SIG-M5 (cell line): ENCODE data around the gene TSEN34.
"Not testable (repeated sequence)": the region's sequence is repeated elsewhere in the genome, so short reads cannot be mapped to it uniquely, and the experiment has no call there.

Experiments used
- DNase-seq: peaks from one replicate; lab custom pipeline; 2025; lab: John Stamatoyannopoulos, UW

TSEN34 gene

DNA sequence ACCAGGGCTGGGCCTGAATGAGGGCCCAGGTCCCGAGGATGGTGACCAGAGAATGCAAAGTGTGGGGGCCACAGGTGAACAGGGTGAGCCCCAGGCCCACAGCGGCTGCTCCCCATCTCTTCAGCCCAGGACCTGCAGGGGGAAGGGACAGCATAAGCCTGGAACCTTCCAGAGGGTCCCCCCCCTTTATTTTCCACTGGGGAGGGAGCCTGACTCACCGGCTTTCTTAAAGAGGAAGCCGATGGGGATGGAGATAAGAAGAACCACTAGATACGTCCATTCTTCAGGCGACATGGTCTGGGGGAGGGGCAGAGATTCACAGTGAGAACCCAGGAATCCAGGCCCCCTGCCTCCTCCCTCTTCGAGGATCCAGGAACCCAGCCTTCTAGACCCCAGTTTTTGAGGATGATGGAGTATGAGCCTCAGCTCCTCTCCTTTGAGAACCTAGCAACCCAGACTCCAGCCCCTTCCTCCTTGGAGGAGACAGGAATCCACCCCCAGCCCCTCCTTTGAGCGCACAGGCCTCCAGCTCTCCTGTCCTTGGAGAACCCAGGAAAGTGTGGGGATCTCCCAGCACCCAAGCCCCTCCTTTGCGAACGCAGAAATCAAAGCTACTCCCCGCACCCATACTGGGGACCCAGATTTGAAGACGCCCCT, 2.8 kb upstream of the TSEN34 start:
- peak; percentile 43 for DNase-seq

- no peak for DNase-seq
Observed at GRCh38 chr19:54189145-54189734, 1.9 kb upstream of the TSEN34 start, which contains the start of gene MBOAT7. Gene MBOAT7 (minus strand): TSS chr19:54189580. CDS start chr19:54188508, 1,072 bp downstream.

DNA sequence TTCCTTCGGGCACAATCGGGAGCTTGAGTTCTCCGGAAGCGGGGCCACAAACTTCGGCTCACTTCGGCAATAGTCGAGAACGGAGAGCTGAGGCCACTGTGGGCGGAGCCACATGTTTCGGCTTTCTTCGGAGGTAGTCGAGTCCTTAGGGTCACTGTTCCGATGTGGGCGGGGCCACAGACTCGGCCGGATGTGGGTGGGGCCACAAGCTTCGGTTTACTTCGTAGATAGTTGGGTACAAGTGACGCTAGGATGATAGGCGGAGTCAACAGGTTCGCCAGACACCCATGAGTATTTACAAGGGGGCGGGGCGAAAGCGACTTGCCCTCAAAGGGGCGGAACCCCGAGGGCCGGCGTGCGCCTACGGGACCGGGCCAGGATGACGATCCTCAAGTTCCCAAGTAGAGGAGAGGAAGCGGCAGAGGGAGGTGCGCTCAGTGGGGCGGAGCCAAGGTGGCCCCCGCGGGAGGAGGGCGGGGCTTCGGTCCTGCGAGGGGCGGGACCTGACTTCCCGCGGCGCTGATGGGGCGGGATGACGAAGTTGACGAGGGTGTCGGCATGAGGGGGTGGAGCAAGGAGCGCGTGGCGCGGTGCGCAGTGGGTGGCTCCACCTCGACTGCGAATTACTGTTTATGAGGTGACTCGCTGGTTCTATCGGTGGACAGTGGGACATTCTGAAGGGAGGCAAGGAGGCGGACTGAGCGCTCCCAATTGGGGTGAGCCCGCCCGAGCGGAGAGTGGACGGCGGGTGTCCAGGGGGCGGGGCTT, 1.2 kb upstream of the TSEN34 start:
- peak; percentile 97 for DNase-seq

GRCh38 chr19:54190503-54191010, 551 bp upstream of the TSEN34 start:
- DNase-seq: peak; percentile 87

- DNase-seq: no peak
Observed at GRCh38 chr19:54191811-54192453, 824 bp downstream of the TSEN34 start.

DNA sequence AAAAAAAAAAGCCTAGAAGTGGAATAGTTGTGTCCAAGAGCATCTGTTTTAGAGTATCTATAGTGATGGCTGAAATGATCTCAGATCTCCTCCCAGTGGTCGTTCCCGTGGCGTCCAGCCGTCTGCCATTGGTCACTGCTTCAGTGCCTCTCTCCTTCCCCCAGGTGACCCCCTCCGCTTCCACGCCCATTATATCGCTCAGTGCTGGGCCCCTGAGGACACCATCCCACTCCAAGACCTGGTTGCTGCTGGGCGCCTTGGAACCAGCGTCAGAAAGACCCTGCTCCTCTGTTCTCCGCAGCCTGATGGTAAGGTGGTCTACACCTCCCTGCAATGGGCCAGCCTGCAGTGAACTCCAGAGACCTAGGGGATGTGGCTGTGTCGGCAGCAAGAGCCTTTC, 1.9 kb downstream of the TSEN34 start:
- DNase-seq: no peak

DNA sequence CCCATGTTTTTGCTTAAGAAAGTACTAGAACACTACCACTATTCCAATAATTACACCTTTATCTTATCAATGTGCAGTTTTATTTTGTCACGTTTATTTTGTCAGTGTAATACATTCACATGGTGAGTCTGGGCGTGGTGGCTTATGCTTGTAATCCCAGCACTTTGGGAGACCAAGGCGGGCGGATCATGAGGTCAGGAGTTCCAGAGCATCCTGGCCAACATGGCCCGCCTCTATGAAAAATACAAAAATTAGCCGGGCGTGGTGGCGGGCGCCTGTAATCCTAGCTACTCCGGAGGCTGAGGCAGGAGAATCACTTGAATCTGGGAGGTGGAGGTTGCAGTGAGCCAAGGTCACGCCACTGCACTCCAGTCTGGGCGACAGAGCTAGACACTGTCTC, 3.4 kb downstream of the TSEN34 start:
- DNase-seq: not testable (repeated sequence)

- DNase-seq: no peak
Observed at GRCh38 chr19:54196536-54196935, 5.4 kb downstream of the TSEN34 start.

DNA sequence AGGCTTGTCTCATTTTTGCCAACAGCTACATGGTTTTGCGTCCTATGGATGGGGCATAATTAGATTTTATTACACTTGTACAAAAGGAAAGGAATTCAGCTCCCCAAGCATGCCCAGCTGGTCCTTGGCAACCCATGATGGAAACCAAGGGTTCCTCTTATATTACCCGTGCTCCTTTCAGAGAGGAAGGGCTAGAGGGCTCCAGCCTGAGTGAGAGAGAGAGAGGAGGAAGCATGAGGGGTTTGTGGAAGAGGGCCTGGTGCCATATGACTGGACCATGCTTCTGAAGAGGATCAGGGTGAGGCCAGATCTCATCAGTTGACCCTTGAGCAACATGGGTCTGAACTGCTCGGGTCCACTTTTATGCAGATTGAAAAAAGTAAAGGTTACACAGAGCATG, 6.0 kb downstream of the TSEN34 start:
- DNase-seq: no peak

- DNase-seq: no peak
Observed at GRCh38 chr19:54199401-54199800, 8.3 kb downstream of the TSEN34 start.

GRCh38 chr19:54201172-54201701, 10.1 kb downstream of the TSEN34 start:
- DNase-seq: no peak

- no peak for DNase-seq
Observed at GRCh38 chr19:54201980-54202379, 10.9 kb downstream of the TSEN34 start.

- no peak for DNase-seq
Observed at GRCh38 chr19:54203151-54203611, 12.1 kb downstream of the TSEN34 start.

DNA sequence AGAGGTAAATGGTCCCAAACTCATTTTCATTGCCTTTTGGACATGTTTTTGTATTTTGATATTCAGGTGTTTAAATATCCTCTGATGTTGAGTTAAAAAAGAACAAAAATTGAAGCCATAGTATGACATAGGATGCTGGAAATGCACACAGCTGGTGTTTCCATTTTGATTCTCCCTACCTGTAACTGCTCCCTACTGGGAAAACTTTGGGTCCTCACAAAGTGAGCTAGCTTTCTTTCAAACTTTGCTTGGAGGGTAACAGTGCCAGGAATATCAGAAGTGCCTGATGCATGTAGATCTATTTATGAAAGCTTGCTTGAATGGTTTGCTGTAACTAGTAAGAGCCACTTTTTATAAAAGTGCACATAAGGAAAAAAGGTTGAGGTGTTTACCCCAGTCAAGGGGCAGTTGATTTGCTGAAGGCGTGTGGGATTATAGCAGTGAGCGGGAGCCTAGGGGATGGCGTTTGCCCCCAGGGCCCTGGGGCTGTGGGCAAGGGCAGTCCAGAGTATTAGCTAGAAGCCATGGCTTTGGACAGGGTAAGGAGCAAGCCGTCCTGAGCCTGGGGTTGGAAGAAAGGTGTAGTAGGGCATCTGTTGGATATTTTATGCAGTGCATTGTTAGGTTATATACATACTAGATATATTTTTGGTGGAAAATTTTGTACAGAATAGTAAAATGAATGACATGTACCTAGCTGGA, 13.8 kb downstream of the TSEN34 start:
- no peak for DNase-seq

GRCh38 chr19:54206030-54206830, 15.1 kb downstream of the TSEN34 start:
- DNase-seq: no peak

DNA sequence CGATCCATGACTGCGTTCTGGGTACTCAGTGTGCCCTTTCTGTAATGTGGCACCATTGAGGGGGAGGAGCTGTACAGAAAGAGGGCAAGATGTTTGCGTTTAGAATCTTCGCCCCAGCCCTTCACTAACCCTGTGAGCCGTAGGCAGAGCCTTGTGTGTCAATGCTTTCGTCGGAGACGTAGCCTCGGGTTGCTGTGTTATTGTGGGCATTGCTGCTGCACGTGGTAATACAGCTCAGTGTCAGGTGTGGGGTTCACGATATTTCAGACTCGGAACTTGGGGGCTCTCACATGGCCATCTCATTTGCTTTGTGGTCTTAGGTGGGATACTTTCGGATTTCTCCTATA, 15.7 kb downstream of the TSEN34 start:
- no peak for DNase-seq

GRCh38 chr19:54207193-54207592, 16.1 kb downstream of the TSEN34 start:
- DNase-seq: not testable (repeated sequence)

GRCh38 chr19:54207676-54207982, 16.5 kb downstream of the TSEN34 start:
- DNase-seq: no peak

- DNase-seq: peak; percentile 99
Observed at GRCh38 chr19:54207983-54208783, 17.1 kb downstream of the TSEN34 start.

DNA sequence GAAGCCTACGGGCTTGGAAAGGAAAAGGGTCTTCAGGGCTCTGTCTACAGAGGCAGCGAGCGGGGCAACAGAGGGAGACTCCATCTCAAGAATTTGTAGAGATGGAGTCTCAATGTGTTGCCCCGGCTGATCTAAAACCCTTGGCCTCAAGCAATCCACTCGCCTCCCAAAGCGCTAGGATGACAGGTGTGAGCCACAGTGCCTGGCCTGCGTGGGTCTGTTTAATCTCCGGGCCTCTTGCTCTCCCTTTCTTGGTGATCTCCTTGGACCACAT, 17.6 kb downstream of the TSEN34 start:
- DNase-seq: no peak
